ENCODE results near the gene CDYL2.

The CDYL2 gene

DNA sequence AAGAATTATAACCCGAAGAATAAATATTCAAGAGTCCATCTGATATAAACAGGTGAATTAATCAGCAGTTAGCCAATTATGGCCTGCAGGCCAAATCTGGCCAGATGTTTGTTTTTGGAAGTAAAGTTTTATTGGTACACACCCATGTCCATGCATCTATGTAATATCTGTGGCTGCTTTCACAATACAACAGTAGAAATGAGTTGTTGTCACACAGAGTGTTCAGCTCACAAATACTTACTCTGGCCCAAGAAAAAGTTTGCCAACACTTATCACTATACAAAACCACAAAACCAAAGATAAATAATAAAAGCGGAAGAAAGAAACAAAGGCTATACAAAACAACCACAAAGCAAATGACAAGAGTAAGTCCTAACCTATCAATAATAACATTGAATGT lies 109.4 kb downstream of the CDYL2 start:
- H3K27me3 ChIP-seq (ENCODE audit: control insufficient read depth, insufficient read depth, low read length) = no peaks in the 10 kb centered on the region
- no peaks in the 10 kb centered on the region for H3K9me3 ChIP-seq (ENCODE audit: control insufficient read depth, insufficient read depth, low read length)
- no CpG with 5 or more reads among the region's 2 CpGs for WGBS (ENCODE audit: insufficient coverage, insufficient read length)
- H3K27ac ChIP-seq (ENCODE audit: low read length) = no peak overlapping the region
- DNase-seq (ENCODE audit: low read depth, low spot score) = no peak
- no peak overlapping the region for H3K4me3 ChIP-seq (ENCODE audit: low read length)
- no peaks in the 10 kb centered on the region for H3K36me3 ChIP-seq (ENCODE audit: control insufficient read depth, insufficient read depth, low read length)
- no peaks in the 10 kb centered on the region for H3K4me1 ChIP-seq (ENCODE audit: control insufficient read depth, insufficient read depth, low read length)

DNA sequence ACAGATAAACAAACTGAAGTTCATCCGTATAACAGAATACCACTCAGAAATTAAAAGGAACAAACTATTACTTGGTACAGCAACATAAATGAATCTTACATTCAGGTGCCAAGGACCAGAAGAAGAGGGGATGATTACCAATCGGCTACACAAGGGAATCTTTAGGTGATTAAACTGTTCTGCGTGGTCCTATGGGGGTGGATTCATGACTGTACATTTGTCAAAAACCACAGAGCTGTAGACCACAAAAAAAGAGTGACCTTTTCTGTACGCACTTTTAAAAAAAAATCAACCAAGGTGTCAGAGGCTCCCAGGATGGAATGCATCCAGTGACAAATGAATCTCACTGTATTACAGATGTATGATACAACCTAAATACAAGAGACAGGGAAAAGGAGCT lies 110.8 kb downstream of the CDYL2 start:
- no peaks in the 10 kb centered on the region for H3K36me3 ChIP-seq (ENCODE audit: control insufficient read depth, insufficient read depth, low read length)
- H3K9me3 ChIP-seq (ENCODE audit: control insufficient read depth, insufficient read depth, low read length) = no peaks in the 10 kb centered on the region
- H3K4me1 ChIP-seq (ENCODE audit: control insufficient read depth, insufficient read depth, low read length) = no peaks in the 10 kb centered on the region
- no CpG with 5 or more reads among the region's 4 CpGs for WGBS (ENCODE audit: insufficient coverage, insufficient read length)
- DNase-seq (ENCODE audit: low read depth, low spot score) = no peak
- no peak overlapping the region for H3K4me3 ChIP-seq (ENCODE audit: low read length)
- no peaks in the 10 kb centered on the region for H3K27me3 ChIP-seq (ENCODE audit: control insufficient read depth, insufficient read depth, low read length)
- H3K27ac ChIP-seq (ENCODE audit: low read length) = no peak overlapping the region

DNA sequence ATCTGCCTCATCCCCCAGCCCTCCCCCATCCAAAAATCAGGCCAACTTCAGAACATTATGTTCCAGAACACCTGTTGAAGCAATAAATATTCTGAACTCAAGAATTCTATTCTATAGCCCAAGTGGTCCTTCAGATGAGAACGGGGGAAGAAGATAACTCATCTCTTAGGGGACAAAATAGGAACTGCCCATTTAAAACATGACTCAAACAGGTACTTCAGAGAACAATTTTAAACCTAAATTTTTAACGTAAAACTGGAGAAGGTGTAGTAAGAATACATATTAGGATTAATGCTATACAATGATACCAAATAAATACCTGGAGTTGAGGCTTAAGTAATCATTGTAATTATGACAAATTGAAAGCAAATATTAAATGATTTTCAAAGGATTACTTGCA lies 112.1 kb downstream of the CDYL2 start:
- H3K4me3 ChIP-seq (ENCODE audit: low read length) = no peak overlapping the region
- no CpG with 5 or more reads among the region's 2 CpGs for WGBS (ENCODE audit: insufficient coverage, insufficient read length)
- DNase-seq (ENCODE audit: low read depth, low spot score) = no peak
- no peaks in the 10 kb centered on the region for H3K36me3 ChIP-seq (ENCODE audit: control insufficient read depth, insufficient read depth, low read length)
- H3K9me3 ChIP-seq (ENCODE audit: control insufficient read depth, insufficient read depth, low read length) = no peaks in the 10 kb centered on the region
- no peak overlapping the region for H3K27ac ChIP-seq (ENCODE audit: low read length)
- no peaks in the 10 kb centered on the region for H3K27me3 ChIP-seq (ENCODE audit: control insufficient read depth, insufficient read depth, low read length)
- H3K4me1 ChIP-seq (ENCODE audit: control insufficient read depth, insufficient read depth, low read length) = no peaks in the 10 kb centered on the region

DNA sequence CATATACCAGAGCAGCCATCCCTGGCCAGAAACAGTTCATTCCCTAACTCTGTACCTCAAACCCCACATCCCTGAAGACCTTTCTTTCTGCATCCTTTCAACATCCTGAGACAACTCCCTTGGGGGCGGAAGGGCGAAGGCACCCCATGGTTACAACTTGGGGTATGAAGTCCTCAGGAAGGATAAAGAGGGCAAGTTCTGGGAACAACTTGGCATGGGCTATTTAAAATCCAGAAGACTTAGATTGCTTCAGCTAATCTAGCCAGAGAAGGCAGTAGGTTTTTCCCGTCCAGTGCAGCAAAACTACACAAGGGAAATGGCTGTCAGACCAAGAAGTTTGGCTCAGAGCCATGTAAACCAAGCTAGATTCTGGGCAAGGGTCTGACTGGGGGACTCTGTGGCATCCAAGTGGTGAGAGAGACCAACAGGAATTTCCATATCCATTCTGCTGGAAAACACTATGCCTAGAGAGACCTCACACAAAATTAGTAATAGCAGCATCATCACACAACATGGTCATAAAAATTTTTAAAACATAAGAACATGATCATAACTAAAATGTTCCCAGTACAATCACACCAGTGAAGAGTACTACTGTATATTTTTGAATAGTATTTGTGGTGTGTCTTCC lies 113.2 kb downstream of the CDYL2 start:
- Histone ChIP-seq H3K4me3 (ENCODE audit: low read length) (no peak overlapping the region), H3K36me3 (ENCODE audit: control insufficient read depth, insufficient read depth, low read length) (no peaks in the 10 kb centered on the region), H3K4me1 (ENCODE audit: control insufficient read depth, insufficient read depth, low read length) (no peaks in the 10 kb centered on the region), H3K9me3 (ENCODE audit: control insufficient read depth, insufficient read depth, low read length) (no peaks in the 10 kb centered on the region), H3K27me3 (ENCODE audit: control insufficient read depth, insufficient read depth, low read length) (no peaks in the 10 kb centered on the region), H3K27ac (ENCODE audit: low read length) (no peak overlapping the region)
- no peak for DNase-seq (ENCODE audit: low read depth, low spot score)
- WGBS (ENCODE audit: insufficient coverage, insufficient read length) = no CpG with 5 or more reads among the region's 3 CpGs

DNA sequence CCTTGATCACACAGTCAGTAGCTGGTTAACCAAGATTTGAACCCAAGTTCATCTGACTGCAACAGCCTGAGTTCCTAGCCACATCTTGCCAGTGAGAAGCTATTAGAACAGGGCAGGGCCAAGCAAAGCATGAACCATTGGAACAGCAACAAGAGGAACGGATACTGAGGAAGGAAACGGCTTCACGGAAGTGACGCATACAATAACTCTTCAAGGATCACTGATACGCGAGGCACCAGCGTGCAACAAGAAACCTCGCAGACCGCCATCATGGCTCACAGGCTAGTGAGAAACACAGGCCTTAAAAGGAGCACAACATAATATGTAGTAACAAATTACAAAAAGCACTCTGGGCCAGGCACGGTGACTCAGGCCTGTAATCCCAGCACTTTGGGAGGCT lies 114.9 kb downstream of the CDYL2 start:
- WGBS (ENCODE audit: insufficient coverage, insufficient read length) = no CpG with 5 or more reads among the region's 10 CpGs
- no peak overlapping the region for H3K4me3 ChIP-seq (ENCODE audit: low read length)
- H3K27ac ChIP-seq (ENCODE audit: low read length) = no peak overlapping the region
- H3K4me1 ChIP-seq (ENCODE audit: control insufficient read depth, insufficient read depth, low read length) = no peaks in the 10 kb centered on the region
- H3K27me3 ChIP-seq (ENCODE audit: control insufficient read depth, insufficient read depth, low read length) = no peaks in the 10 kb centered on the region
- H3K36me3 ChIP-seq (ENCODE audit: control insufficient read depth, insufficient read depth, low read length) = no peaks in the 10 kb centered on the region
- no peak for DNase-seq (ENCODE audit: low read depth, low spot score)
- H3K9me3 ChIP-seq (ENCODE audit: control insufficient read depth, insufficient read depth, low read length) = no peaks in the 10 kb centered on the region

DNA sequence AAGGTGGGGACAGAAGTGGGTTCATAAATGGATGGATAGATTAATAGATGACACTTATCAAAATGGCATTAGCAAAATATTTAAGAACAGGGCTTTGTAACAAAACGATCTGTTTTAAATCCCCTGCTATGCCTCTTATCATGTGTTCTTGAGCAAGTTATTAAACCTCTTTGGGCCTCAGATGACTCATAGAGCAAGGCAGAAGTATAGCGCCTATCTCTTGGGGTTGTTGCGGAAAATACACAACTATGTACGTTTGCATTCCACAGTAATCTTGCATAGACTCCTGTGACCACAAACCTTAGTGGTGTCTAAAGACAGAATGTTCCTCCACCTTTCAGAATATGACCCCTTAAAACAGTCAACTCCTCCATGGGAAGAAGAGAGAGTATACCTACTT lies 116.8 kb downstream of the CDYL2 start:
- no peak overlapping the region for H3K4me3 ChIP-seq (ENCODE audit: low read length)
- no peaks in the 10 kb centered on the region for H3K27me3 ChIP-seq (ENCODE audit: control insufficient read depth, insufficient read depth, low read length)
- H3K36me3 ChIP-seq (ENCODE audit: control insufficient read depth, insufficient read depth, low read length) = no peaks in the 10 kb centered on the region
- H3K9me3 ChIP-seq (ENCODE audit: control insufficient read depth, insufficient read depth, low read length) = no peaks in the 10 kb centered on the region
- H3K27ac ChIP-seq (ENCODE audit: low read length) = no peak overlapping the region
- DNase-seq (ENCODE audit: low read depth, low spot score) = no peak
- WGBS (ENCODE audit: insufficient coverage, insufficient read length) = no CpG with 5 or more reads among the region's 4 CpGs
- H3K4me1 ChIP-seq (ENCODE audit: control insufficient read depth, insufficient read depth, low read length) = no peaks in the 10 kb centered on the region

DNA sequence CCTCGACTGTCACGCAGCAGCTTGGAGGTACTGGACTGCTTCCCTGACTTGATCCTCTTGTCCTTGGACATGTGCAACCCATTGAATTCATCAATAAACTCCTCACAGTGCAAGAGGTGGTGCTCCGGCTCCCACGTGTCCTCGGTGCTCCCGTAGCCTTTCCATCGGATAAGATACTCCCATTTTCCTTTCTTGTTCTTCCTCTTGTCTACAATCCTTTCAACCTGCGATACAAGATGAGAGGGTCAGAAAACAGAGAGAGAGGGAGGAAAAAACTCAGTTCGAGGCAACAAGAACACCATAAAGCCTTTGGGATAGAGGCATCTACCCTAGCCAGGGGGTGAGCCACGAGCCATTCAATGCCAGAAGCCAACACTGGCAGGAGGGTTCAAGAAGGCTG lies 119.5 kb downstream of the CDYL2 start:
- Histone ChIP-seq H3K4me1 (ENCODE audit: control insufficient read depth, insufficient read depth, low read length) (peaks cover 1% of the 10 kb centered on the region; the same call in 1 of the 2 replicates), H3K27me3 (ENCODE audit: control insufficient read depth, insufficient read depth, low read length) (no peaks in the 10 kb centered on the region), H3K9me3 (ENCODE audit: control insufficient read depth, insufficient read depth, low read length) (0 out of 2 replicates have a peak, but pooled peaks cover 1% of the 10 kb centered on the region), H3K36me3 (ENCODE audit: control insufficient read depth, insufficient read depth, low read length) (no peaks in the 10 kb centered on the region), H3K4me3 (ENCODE audit: low read length) (no peak overlapping the region), H3K27ac (ENCODE audit: low read length) (no peak overlapping the region)
- no peak for DNase-seq (ENCODE audit: low read depth, low spot score)
- WGBS (ENCODE audit: insufficient coverage, insufficient read length) = no CpG with 5 or more reads among the region's 10 CpGs

DNA sequence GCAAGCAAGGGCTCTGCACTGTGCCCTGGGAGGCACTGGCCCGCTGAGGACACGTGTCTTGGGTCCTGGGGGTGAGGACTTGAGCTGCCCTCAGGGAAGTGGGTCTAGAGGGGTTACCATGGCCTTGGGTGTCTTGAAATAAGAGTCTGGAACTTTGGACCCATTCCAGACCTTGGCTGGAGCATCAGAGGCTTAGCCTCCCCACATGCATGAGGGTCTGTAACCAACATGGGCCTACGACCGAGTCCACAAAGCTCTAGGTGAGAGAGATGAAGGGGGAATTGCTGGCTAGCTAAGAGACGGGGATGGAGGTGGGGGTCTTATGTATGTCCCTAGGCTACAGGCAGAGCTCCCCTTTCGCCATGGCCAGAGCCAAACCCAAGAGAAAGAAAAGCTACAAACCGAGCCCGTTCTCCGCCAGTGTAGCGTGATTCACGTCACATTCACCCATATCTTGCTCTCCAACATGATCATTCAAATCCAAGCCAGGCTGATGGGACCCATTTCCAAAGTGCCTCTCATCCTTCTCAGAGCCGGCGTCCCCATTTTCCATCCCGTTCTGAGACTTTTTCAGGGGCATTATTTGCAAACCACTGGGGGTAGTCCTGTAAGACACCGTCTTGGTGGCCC lies 120.1 kb downstream of the CDYL2 start:
- Histone ChIP-seq H3K9me3 (ENCODE audit: control insufficient read depth, insufficient read depth, low read length) (0 out of 2 replicates have a peak, but pooled peaks cover 1% of the 10 kb centered on the region), H3K36me3 (ENCODE audit: control insufficient read depth, insufficient read depth, low read length) (no peaks in the 10 kb centered on the region), H3K27me3 (ENCODE audit: control insufficient read depth, insufficient read depth, low read length) (no peaks in the 10 kb centered on the region), H3K27ac (ENCODE audit: low read length) (no peak overlapping the region), H3K4me3 (ENCODE audit: low read length) (no peak overlapping the region), H3K4me1 (ENCODE audit: control insufficient read depth, insufficient read depth, low read length) (peaks cover 1% of the 10 kb centered on the region; the same call in 1 of the 2 replicates)
- no CpG with 5 or more reads among the region's 15 CpGs for WGBS (ENCODE audit: insufficient coverage, insufficient read length)
- no peak for DNase-seq (ENCODE audit: low read depth, low spot score)

DNA sequence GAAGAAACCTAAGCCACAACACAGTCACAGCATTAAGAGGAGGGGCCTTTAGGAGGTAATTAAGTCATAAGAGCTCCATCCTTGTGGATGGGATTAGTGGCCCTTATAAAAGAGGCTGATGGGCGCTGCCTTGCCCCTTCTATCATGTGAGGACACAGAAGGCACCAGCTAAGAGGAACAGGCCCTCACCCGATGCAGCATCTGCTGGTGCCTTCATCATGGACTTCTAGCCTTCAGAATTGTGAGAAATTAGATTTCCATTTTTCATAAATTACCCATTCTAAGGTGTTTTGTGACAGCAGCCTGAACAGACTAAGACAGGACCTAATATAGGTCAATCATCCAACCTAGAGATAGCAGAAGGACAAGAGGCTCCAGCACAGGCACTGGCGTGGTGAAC lies 120.8 kb downstream of the CDYL2 start:
- no peak for DNase-seq (ENCODE audit: low read depth, low spot score)
- no CpG with 5 or more reads among the region's 3 CpGs for WGBS (ENCODE audit: insufficient coverage, insufficient read length)
- H3K27ac ChIP-seq (ENCODE audit: low read length) = no peak overlapping the region
- H3K36me3 ChIP-seq (ENCODE audit: control insufficient read depth, insufficient read depth, low read length) = no peaks in the 10 kb centered on the region
- H3K4me3 ChIP-seq (ENCODE audit: low read length) = no peak overlapping the region
- peaks cover 1% of the 10 kb centered on the region; the same call in 1 of the 2 replicates for H3K4me1 ChIP-seq (ENCODE audit: control insufficient read depth, insufficient read depth, low read length)
- no peaks in the 10 kb centered on the region for H3K27me3 ChIP-seq (ENCODE audit: control insufficient read depth, insufficient read depth, low read length)
- H3K9me3 ChIP-seq (ENCODE audit: control insufficient read depth, insufficient read depth, low read length) = 0 out of 2 replicates have a peak, but pooled peaks cover 1% of the 10 kb centered on the region

DNA sequence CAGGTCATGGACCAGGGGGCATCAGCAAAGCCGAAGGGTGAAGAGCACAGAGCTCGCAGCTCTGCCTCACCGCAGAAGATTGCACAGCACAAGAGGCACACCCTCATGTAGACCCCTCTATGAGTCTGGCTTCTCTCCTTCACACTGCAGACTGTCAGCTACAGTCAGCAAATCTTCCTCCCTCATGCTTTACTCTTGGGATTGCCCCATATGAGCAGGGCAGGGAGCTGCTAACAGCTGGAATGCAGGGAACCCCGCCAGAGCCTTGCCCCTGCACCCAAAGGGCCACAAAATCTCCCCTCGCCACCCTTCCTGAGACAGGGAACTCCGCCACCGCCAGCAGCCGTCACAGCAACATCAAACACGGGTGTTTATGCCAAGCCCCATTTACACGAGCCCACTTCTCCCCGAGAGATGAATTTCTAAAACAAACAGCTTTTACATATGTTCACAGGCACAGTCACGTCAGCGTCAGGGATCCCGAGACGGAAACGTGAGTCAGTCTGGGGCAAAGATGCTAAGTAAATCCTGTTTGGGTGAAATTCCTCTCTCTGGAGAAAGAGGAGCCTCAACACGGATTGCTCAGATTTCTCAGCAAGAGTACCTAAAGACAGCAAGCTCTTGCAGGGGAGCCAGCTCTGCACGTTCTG lies 121.9 kb downstream of the CDYL2 start:
- no CpG with 5 or more reads among the region's 18 CpGs for WGBS (ENCODE audit: insufficient coverage, insufficient read length)
- no peak overlapping the region for H3K4me3 ChIP-seq (ENCODE audit: low read length)
- H3K4me1 ChIP-seq (ENCODE audit: control insufficient read depth, insufficient read depth, low read length) = peaks cover 1% of the 10 kb centered on the region; the same call in 1 of the 2 replicates
- H3K9me3 ChIP-seq (ENCODE audit: control insufficient read depth, insufficient read depth, low read length) = 0 out of 2 replicates have a peak, but pooled peaks cover 1% of the 10 kb centered on the region
- H3K27me3 ChIP-seq (ENCODE audit: control insufficient read depth, insufficient read depth, low read length) = no peaks in the 10 kb centered on the region
- H3K27ac ChIP-seq (ENCODE audit: low read length) = no peak overlapping the region
- no peak for DNase-seq (ENCODE audit: low read depth, low spot score)
- H3K36me3 ChIP-seq (ENCODE audit: control insufficient read depth, insufficient read depth, low read length) = no peaks in the 10 kb centered on the region
